HepG2 (cell line): ENCODE measurements around the gene RPAP3. TPM values are rescaled to one million over a fixed set of nuclear protein-coding genes. Genes with fewer than 3 reads are reported as not detected.
A peak's percentile ranks its signal among the peaks of the same experiment; 100 is the strongest.

Experiments
- AFF4 ChIP-seq: sonication (generic); formaldehyde crosslinking; IDR thresholded peaks from 2 replicates; pipeline ENCODE4 v1.4.0; 2020; ENCODE audit warnings: missing genetic modification reagents
- E2F1 ChIP-seq: sonication (generic); formaldehyde crosslinking; IDR thresholded peaks from 2 replicates; pipeline ENCODE4 v1.5.0; 2020; ENCODE audit warnings: missing genetic modification reagents
- HNRNPLL ChIP-seq: fragments of 200-400 bp; formaldehyde crosslinking; IDR thresholded peaks from 2 replicates; pipeline ENCODE4 v1.6.1; 2017; ENCODE audit warnings: mild to moderate bottlenecking, low read depth, low read length; ENCODE audit not compliant: poor library complexity, severe bottlenecking
- SOX5 ChIP-seq: IDR thresholded peaks from 2 replicates; pipeline ENCODE4 v1.6.1; 2016; ENCODE audit warnings: borderline replicate concordance
- TCF7L2 ChIP-seq: IDR thresholded peaks from 2 replicates; pipeline ENCODE4 v1.6.1; 2011; ENCODE audit warnings: mild to moderate bottlenecking, low read depth, low read length, moderate library complexity
- ZBTB42 ChIP-seq: sonication (generic); formaldehyde crosslinking; IDR thresholded peaks from 2 replicates; pipeline ENCODE4 v1.5.0; 2020; ENCODE audit warnings: mild to moderate bottlenecking, missing genetic modification reagents
- ZNF503 ChIP-seq: sonication (generic); formaldehyde crosslinking; IDR thresholded peaks from 2 replicates; pipeline ENCODE4 v1.4.0; 2020; ENCODE audit warnings: missing genetic modification reagents
- polyA plus RNA-seq, 8 experiments: library from polyadenylated mRNA; depleted of rRNA in 3 of 8; stranded (reverse) in 7 of 8; unstranded in 1 of 8; fragments of >200 nt; fragmentation: Illumina TruSeq in 4 of 8; extraction: Trizol in 4 of 8; gene quantifications; 2 replicates each; pipeline versions ENCODE4 v1.2.1 to v1.2.3, GENCODE V29; 2011 to 2016; ENCODE audit warnings: low read depth in 4 of 8, missing spikeins in 1 of 8, mixed read lengths in 1 of 8; ENCODE audit not compliant: insufficient read depth in 1 of 8
- total RNA-seq, 5 experiments: library from RNA; depleted of rRNA; stranded (reverse); fragments of >200 nt; fragmentation: Illumina TruSeq; extraction: Trizol; gene quantifications; 2 replicates each; pipeline ENCODE4 v1.2.3, GENCODE V29; 2016; ENCODE audit warnings: low read depth in 1 of 5
- TF ChIP-seq, protein P1 (sequence below): sonication (generic); formaldehyde crosslinking; IDR thresholded peaks from 2 replicates; pipeline ENCODE4 v1.8.0; 2022; ENCODE audit warnings: mild to moderate bottlenecking, missing genetic modification reagents, moderate library complexity
- TF ChIP-seq, protein P2 (sequence below), 2 experiments: fragments of 450-650 bp in 1 of 2; sonication (generic) in 1 of 2; formaldehyde crosslinking in 1 of 2; IDR thresholded peaks; 2 replicates each; pipeline versions ENCODE4 v1.6.1 to v1.8.0; 2016 to 2022; ENCODE audit warnings: antibody characterized with exemption in 1 of 2, mild to moderate bottlenecking in 1 of 2, missing genetic modification reagents in 1 of 2

RPAP3 gene
- total and polyA plus RNA-seq, 2 of the 13 experiments (the other 11 are each of a cell fraction or from before 2014, with no cell fraction given) = 8.8 to 32.8 TPM

- TF ChIP-seq HNRNPLL (no peak), TCF7L2 (no peak), E2F1 (CRISPR knock-in tag) (no peak), AFF4 (CRISPR knock-in tag) (no peak), SOX5 (CRISPR knock-in tag) (0 out of 2 replicates have a peak, but pooled peaks have one; percentile 18), ZNF503 (CRISPR knock-in tag) (no peak), ZBTB42 (CRISPR knock-in tag) (no peak)
- TF ChIP-seq, protein P1, sequence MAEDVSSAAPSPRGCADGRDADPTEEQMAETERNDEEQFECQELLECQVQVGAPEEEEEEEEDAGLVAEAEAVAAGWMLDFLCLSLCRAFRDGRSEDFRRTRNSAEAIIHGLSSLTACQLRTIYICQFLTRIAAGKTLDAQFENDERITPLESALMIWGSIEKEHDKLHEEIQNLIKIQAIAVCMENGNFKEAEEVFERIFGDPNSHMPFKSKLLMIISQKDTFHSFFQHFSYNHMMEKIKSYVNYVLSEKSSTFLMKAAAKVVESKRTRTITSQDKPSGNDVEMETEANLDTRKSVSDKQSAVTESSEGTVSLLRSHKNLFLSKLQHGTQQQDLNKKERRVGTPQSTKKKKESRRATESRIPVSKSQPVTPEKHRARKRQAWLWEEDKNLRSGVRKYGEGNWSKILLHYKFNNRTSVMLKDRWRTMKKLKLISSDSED (CRISPR knock-in tag) = no peak
- TF ChIP-seq, protein P2, sequence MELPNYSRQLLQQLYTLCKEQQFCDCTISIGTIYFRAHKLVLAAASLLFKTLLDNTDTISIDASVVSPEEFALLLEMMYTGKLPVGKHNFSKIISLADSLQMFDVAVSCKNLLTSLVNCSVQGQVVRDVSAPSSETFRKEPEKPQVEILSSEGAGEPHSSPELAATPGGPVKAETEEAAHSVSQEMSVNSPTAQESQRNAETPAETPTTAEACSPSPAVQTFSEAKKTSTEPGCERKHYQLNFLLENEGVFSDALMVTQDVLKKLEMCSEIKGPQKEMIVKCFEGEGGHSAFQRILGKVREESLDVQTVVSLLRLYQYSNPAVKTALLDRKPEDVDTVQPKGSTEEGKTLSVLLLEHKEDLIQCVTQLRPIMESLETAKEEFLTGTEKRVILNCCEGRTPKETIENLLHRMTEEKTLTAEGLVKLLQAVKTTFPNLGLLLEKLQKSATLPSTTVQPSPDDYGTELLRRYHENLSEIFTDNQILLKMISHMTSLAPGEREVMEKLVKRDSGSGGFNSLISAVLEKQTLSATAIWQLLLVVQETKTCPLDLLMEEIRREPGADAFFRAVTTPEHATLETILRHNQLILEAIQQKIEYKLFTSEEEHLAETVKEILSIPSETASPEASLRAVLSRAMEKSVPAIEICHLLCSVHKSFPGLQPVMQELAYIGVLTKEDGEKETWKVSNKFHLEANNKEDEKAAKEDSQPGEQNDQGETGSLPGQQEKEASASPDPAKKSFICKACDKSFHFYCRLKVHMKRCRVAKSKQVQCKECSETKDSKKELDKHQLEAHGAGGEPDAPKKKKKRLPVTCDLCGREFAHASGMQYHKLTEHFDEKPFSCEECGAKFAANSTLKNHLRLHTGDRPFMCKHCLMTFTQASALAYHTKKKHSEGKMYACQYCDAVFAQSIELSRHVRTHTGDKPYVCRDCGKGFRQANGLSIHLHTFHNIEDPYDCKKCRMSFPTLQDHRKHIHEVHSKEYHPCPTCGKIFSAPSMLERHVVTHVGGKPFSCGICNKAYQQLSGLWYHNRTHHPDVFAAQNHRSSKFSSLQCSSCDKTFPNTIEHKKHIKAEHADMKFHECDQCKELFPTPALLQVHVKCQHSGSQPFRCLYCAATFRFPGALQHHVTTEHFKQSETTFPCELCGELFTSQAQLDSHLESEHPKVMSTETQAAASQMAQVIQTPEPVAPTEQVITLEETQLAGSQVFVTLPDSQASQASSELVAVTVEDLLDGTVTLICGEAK (IDR thresholded peaks at IDR 0.05) = no peak
- TF ChIP-seq, protein P2 (CRISPR knock-in tag; IDR thresholded peaks at IDR 0.05) = no peak
These were observed 11.8 kb upstream of the RPAP3 start (continued) for GRCh38 chr12:47717443-47718193.
